Measurements from ENCODE around the gene CD109. TPM values are rescaled to one million over a fixed set of nuclear protein-coding genes. Genes with fewer than 3 reads are reported as not detected.
"Not testable (repeated sequence)": the region's sequence is repeated elsewhere in the genome, so short reads cannot be mapped to it uniquely, and the experiment has no call there.

The CD109 gene
- total and polyA plus RNA-seq, 2 experiments from 2014 or later = 1.5 to 2.1 TPM

DNA sequence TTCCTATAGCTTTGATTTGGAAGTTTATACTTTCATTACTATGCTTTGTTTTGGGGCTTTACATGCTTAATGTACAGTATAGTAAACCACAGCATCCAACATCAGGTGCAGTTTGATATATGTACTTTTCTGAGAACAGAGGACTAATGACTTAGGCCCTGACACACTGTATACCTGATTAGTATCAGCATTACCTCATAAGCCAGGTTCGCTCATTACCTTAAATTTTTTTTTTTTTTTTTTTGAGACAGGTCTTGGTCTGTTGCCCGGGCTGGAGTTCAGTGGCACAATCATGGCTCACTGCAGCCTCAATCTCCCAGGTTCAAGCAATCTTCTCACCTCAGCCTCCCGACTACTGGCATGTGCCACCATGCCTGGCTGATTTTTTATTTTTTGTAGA, 28.4 kb downstream of the CD109 start:
- H3K36me3 ChIP-seq = no peaks in the 10 kb centered on the region
- no peak for TF ChIP-seq CTCF (IDR thresholded peaks at IDR 0.05; ENCODE audit: low read depth, low read length)

DNA sequence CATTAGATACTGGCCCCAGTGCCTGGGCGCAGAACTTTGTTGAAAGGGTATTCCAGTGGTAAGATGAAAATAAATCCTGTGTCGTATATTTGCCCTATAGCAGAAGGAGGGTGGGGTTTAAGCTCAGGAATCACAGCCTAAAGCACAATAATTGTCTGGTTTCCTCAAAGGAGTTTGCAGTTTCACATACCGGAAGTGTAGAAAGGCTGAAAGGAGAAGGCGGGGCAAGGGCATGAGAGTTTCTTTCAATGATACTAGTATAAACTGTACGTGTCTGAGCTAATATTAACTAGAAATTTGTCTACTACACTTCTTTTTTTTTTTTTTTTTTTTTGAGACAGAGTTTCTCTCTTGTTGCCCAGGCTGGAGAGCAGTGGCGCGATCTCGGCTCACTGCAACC, 29.2 kb downstream of the CD109 start:
- not testable (repeated sequence) for H3K9me3 ChIP-seq (ENCODE audit: low read depth); H3K27me3 ChIP-seq; H3K4me3 ChIP-seq; H3K36me3 ChIP-seq; DNase-seq (ENCODE audit: low read depth in 1 of 2, low spot score in 1 of 2); H3K27ac ChIP-seq
- peaks cover 25% of the 10 kb centered on the region for H3K4me1 ChIP-seq (ENCODE audit: low read depth)

More for the DNA sequence above, 28.4 kb downstream of the CD109 start:
- Histone ChIP-seq H3K27ac (no peak overlapping the region), H3K9me3 (ENCODE audit: low read depth) (no peaks in the 10 kb centered on the region), H3K4me3 (no peak overlapping the region), H3K4me1 (ENCODE audit: low read depth) (peaks cover 25% of the 10 kb centered on the region), H3K27me3 (no peaks in the 10 kb centered on the region)
- no peak for DNase-seq (ENCODE audit: low read depth in 1 of 2, low spot score in 1 of 2)

GRCh38 chr6:73727114-73727513, 31.1 kb downstream of the CD109 start:
- peaks cover 24% of the 10 kb centered on the region for H3K4me1 ChIP-seq (ENCODE audit: low read depth)
- no peak for DNase-seq (ENCODE audit: low read depth in 1 of 2, low spot score in 1 of 2)
- TF ChIP-seq CTCF (IDR thresholded peaks at IDR 0.05; ENCODE audit: low read depth, low read length) = no peak
- H3K27ac ChIP-seq = no peak overlapping the region
- H3K9me3 ChIP-seq (ENCODE audit: low read depth) = no peaks in the 10 kb centered on the region
- no peaks in the 10 kb centered on the region for H3K27me3 ChIP-seq
- H3K36me3 ChIP-seq = no peaks in the 10 kb centered on the region
- no peak overlapping the region for H3K4me3 ChIP-seq

DNA sequence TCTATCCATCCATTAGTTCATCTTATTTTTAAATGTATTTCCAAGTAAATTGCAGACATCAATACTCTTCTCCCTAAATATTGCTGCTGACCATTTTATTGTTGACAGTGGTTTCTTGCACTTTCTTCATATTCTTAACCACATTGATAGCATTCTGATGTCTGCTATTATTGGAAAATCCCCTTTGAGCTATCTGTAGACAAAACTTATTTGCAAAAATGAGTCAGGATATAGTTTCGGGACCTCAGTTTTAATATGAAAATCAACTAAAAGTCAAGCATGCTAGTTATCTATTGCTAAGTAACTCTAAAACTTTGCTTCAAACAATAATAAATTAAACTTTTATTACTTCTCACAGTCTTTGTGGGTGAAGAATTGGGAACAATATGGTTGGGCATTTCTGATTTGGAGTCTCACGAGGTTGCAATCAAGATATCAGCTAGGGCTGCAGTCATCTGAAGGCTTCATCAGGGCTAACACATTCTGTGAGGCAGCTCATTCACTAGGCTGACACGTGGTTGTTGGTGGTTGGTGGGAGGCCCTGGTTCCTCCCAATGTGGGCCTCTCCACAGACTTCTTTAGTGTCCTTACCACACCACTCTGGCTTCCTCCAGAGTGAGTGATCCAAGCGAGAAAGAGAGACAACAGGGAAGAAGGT, 32.7 kb downstream of the CD109 start:
- no peak for DNase-seq (ENCODE audit: low read depth in 1 of 2, low spot score in 1 of 2)
- H3K27me3 ChIP-seq = no peaks in the 10 kb centered on the region
- no peaks in the 10 kb centered on the region for H3K9me3 ChIP-seq (ENCODE audit: low read depth)
- H3K4me3 ChIP-seq = no peak overlapping the region
- H3K4me1 ChIP-seq (ENCODE audit: low read depth) = peaks cover 8% of the 10 kb centered on the region
- TF ChIP-seq CTCF (IDR thresholded peaks at IDR 0.05; ENCODE audit: low read depth, low read length) = no peak
- no peak overlapping the region for H3K27ac ChIP-seq
- H3K36me3 ChIP-seq = no peaks in the 10 kb centered on the region

DNA sequence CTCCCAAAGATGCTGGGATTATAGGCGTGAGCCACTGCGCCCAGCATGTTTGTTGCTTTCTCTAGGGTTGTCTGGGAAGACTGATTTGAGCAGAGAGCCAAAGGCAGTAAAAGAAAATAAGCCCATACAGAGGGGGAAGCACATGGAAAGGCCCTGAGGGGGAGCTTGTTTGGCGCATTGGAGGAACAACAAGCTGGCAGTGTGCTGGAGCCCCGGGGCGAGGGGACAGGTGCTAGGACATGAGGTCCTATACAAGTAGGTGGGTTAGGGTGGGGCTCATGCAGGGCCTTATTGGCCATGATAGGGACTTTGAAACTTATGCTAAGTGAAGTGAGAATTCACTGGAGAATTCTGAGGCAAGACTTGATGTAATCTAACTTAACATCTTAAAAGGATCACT, 35.3 kb downstream of the CD109 start:
- no peak for DNase-seq (ENCODE audit: low read depth in 1 of 2, low spot score in 1 of 2)
- no peaks in the 10 kb centered on the region for H3K9me3 ChIP-seq (ENCODE audit: low read depth)
- no peak overlapping the region for H3K4me3 ChIP-seq
- no peak overlapping the region for H3K27ac ChIP-seq
- no peaks in the 10 kb centered on the region for H3K36me3 ChIP-seq
- TF ChIP-seq CTCF (IDR thresholded peaks at IDR 0.05; ENCODE audit: low read depth, low read length) = no peak
- H3K4me1 ChIP-seq (ENCODE audit: low read depth) = no peaks in the 10 kb centered on the region
- H3K27me3 ChIP-seq = no peaks in the 10 kb centered on the region

DNA sequence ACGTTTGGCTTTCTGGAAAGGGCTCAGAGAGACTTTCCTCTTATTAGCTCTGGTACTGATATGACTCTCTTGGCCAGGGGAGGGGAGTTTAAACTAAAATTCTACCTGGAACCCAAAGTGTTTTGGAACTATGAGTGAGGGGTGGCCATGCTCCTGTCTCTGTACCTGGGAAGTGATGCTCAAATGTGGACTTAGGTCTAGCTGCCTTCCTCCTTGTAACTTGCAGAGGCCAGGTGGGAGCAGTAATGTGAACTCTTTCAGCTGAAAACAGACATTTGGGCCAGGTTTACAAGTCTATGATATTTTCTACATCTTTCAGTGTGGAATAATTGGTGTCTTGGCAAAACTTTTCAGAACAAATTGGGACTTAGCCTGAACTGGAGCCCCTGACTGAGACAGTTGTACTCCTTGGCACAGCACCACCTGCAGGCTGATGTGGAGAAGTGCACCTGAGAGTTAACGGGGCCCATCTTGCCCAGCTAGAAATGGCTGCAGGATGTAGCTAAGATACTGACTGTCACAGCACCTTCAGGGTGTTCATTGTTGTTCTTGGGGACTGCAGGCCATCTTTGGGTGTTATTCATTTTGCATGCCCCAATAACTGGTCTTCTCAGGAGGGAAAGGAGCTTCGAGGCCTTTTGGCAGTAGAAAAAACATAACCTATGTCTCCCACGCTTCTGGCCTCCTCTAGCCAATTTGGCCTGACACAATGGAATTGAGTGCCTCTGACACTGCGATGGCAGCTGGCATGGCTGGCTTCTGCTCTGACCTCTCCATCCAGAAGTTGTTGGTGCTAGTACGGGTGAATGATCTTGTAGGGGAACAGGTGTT, 37.1 kb downstream of the CD109 start:
- H3K27ac ChIP-seq = no peak overlapping the region
- peak; percentile 94 for TF ChIP-seq CTCF (IDR thresholded peaks at IDR 0.05; ENCODE audit: low read depth, low read length)
- DNase-seq (ENCODE audit: low read depth in 1 of 2, low spot score in 1 of 2) = peak; percentile 80 to 86
- no peaks in the 10 kb centered on the region for H3K9me3 ChIP-seq (ENCODE audit: low read depth)
- peaks cover 10% of the 10 kb centered on the region for H3K27me3 ChIP-seq
- H3K4me1 ChIP-seq (ENCODE audit: low read depth) = no peaks in the 10 kb centered on the region
- H3K36me3 ChIP-seq = no peaks in the 10 kb centered on the region
- H3K4me3 ChIP-seq = no peak overlapping the region

Measured in cardiac muscle cell (in vitro differentiated cells and primary cell).